PC-9 (cell line): Measurements from ENCODE around the gene TP53TG5. TPM values are rescaled to one million over a fixed set of nuclear protein-coding genes. Genes with fewer than 3 reads are reported as not detected.

Experiments
- BruUV-seq: library from RNA; stranded (reverse); fragments of 400-500 nt; replicated peaks from 2 replicates; lab custom pipeline; 2021; lab: Mats Ljungman, UMichigan
- CTCF ChIA-PET: fragments of 300-600 bp; sonication (Branson Sonifier 250); formaldehyde crosslinking; loops from one replicate; lab custom pipeline; 2022; ENCODE audit warnings: antibody characterized with exemption; lab: Charles Lee
- POLR2A ChIA-PET: fragments of 300-600 bp; sonication (Branson Sonifier 250); formaldehyde crosslinking; loops from one replicate; lab custom pipeline; 2022; ENCODE audit warnings: antibody characterized with exemption; ENCODE audit not compliant: unreplicated experiment; lab: Charles Lee
- DNase-seq, 2 experiments: peaks; one replicate each; pipeline versions ENCODE4 v3.0.0 to v3.0.0-alpha.2; 2015 to 2022; ENCODE audit warnings: mixed read lengths in 1 of 2
- H2AFZ ChIP-seq: fragments of 200-600 bp; sonication (generic); 2 replicates; pipeline ENCODE4 v1.8.1; 2017; ENCODE audit warnings: antibody characterized with exemption
- H3F3A ChIP-seq: fragments of 200-600 bp; sonication (generic); 2 replicates; pipeline ENCODE4 v1.8.1; 2017; ENCODE audit warnings: antibody characterized with exemption, mild to moderate bottlenecking, low read depth; ENCODE audit not compliant: insufficient read depth
- H3K27ac ChIP-seq: fragments of 200-600 bp; sonication (generic); 2 replicates; pipeline ENCODE4 v1.6.1; 2016; ENCODE audit warnings: mixed run types
- H3K27me3 ChIP-seq: fragments of 200-600 bp; sonication (generic); 2 replicates; pipeline ENCODE4 v1.6.1; 2016; ENCODE audit warnings: low read depth, mixed run types; ENCODE audit not compliant: insufficient read depth
- H3K36me3 ChIP-seq: fragments of 200-600 bp; sonication (generic); 2 replicates; pipeline ENCODE4 v1.6.1; 2016; ENCODE audit warnings: low read depth, mixed run types
- H3K4me1 ChIP-seq: fragments of 200-600 bp; sonication (generic); replicated peaks from 2 replicates; pipeline ENCODE4 v1.6.1; 2016; ENCODE audit warnings: mixed run types; ENCODE audit not compliant: insufficient read depth
- H3K4me2 ChIP-seq: fragments of 200-600 bp; sonication (generic); 2 replicates; pipeline ENCODE4 v1.6.1; 2017; ENCODE audit warnings: mixed run types
- H3K4me3 ChIP-seq: fragments of 200-600 bp; sonication (generic); 2 replicates; pipeline ENCODE4 v1.6.1; 2016; ENCODE audit warnings: mixed run types
- H3K79me2 ChIP-seq: fragments of 200-600 bp; sonication (generic); 2 replicates; pipeline ENCODE4 v1.6.1; 2017; ENCODE audit warnings: low read depth, mixed run types
- H3K9me2 ChIP-seq: fragments of 200-600 bp; sonication (generic); 2 replicates; pipeline ENCODE4 v1.8.1; 2017; ENCODE audit warnings: mild to moderate bottlenecking; ENCODE audit not compliant: insufficient read depth
- H3K9me3 ChIP-seq: fragments of 200-600 bp; sonication (generic); 2 replicates; pipeline ENCODE4 v1.8.1; 2016; ENCODE audit warnings: low read depth; ENCODE audit not compliant: insufficient read depth
- H4K20me1 ChIP-seq: fragments of 200-600 bp; sonication (generic); 2 replicates; pipeline ENCODE4 v1.8.1; 2017; ENCODE audit not compliant: insufficient read depth
- CTCF ChIP-seq: fragments of 200-600 bp; sonication (generic); conservative IDR thresholded peaks from 2 replicates; pipeline ENCODE4 v1.6.1; 2017; ENCODE audit warnings: mixed run types, antibody characterized with exemption, mild to moderate bottlenecking, moderate library complexity
- EZH2 ChIP-seq: fragments of 200-600 bp; sonication (generic); IDR thresholded peaks from 2 replicates; pipeline ENCODE4 v1.8.0; 2017; ENCODE audit warnings: antibody characterized with exemption, low read depth
- intact Hi-C: fragments of 100-400 bp; cut with micrococcal nuclease; formaldehyde crosslinking; loops from one replicate; pipeline ENCODE4 v1.10.0; 2022; ENCODE audit not compliant: unreplicated experiment
- total RNA-seq: library from RNA; stranded (reverse); gene quantifications from 2 replicates; pipeline ENCODE4 v1.2.3, GENCODE V29; 2021

TP53TG5 gene
- total RNA-seq, 1 experiment from 2014 or later: not detected

GRCh38 chr20:45377269-45377668, 856 bp downstream of the TP53TG5 start:
- H3K9me2 ChIP-seq: no peaks in the 10 kb centered on the region
- no peaks in the 10 kb centered on the region for H4K20me1 ChIP-seq
- no TSS peak for BruUV-seq
- POLR2A ChIA-PET: interaction anchor here (0.6 kb wide), 1 partner anchor 31 kb away, joined by 6 read pairs; no protein-coding TSS in a partner anchor
- H3K9me3 ChIP-seq: no peaks in the 10 kb centered on the region
- no peak overlapping the region for H2AFZ ChIP-seq
- no peaks in the 10 kb centered on the region for H3K27me3 ChIP-seq
- H3K79me2 ChIP-seq: no peaks in the 10 kb centered on the region
- DNase-seq: no peak
- no peak for TF ChIP-seq EZH2
- no peak for TF ChIP-seq CTCF
- H3F3A ChIP-seq: no peaks in the 10 kb centered on the region; the same call in 1 of the 2 replicates
- H3K4me2 ChIP-seq: no peak overlapping the region
- no peaks in the 10 kb centered on the region for H3K4me1 ChIP-seq
- no peak overlapping the region for H3K4me3 ChIP-seq
- H3K36me3 ChIP-seq: no peaks in the 10 kb centered on the region
- CTCF ChIA-PET: interaction anchor here (0.6 kb wide), 1 partner anchor 57 kb away, joined by 7 read pairs; no protein-coding TSS in a partner anchor
- intact Hi-C loops: no loop called here
- H3K27ac ChIP-seq: no peak overlapping the region

GRCh38 chr20:45374966-45375365, 3.2 kb downstream of the TP53TG5 start:
- no peaks in the 10 kb centered on the region for H3K27me3 ChIP-seq
- no peaks in the 10 kb centered on the region for H3K4me1 ChIP-seq
- no peaks in the 10 kb centered on the region for H3K79me2 ChIP-seq
- POLR2A ChIA-PET: no interaction called here
- H4K20me1 ChIP-seq: no peaks in the 10 kb centered on the region
- intact Hi-C loops: loop anchor here (2.0 kb wide), 2 partner anchors 62 to 396 kb away; no protein-coding TSS in a partner anchor
- no peaks in the 10 kb centered on the region for H3K36me3 ChIP-seq
- H3K9me3 ChIP-seq: no peaks in the 10 kb centered on the region
- BruUV-seq: no TSS peak
- H3K9me2 ChIP-seq: no peaks in the 10 kb centered on the region
- H2AFZ ChIP-seq: no peak overlapping the region
- CTCF ChIA-PET: no interaction called here
- no peak overlapping the region for H3K27ac ChIP-seq
- no peaks in the 10 kb centered on the region; the same call in none of the 2 replicates for H3F3A ChIP-seq
- TF ChIP-seq EZH2 (no peak), CTCF (no peak)
- DNase-seq: no peak
- H3K4me2 ChIP-seq: no peak overlapping the region
- H3K4me3 ChIP-seq: no peak overlapping the region

GRCh38 chr20:45374101-45374467, 4.0 kb downstream of the TP53TG5 start:
- DNase-seq: no peak
- Histone ChIP-seq H3K27me3 (no peaks in the 10 kb centered on the region), H3K4me3 (no peak overlapping the region), H3F3A (no peaks in the 10 kb centered on the region; the same call in none of the 2 replicates), H2AFZ (no peak overlapping the region), H3K36me3 (no peaks in the 10 kb centered on the region), H3K79me2 (no peaks in the 10 kb centered on the region), H3K4me1 (no peaks in the 10 kb centered on the region), H3K27ac (no peak overlapping the region), H4K20me1 (no peaks in the 10 kb centered on the region), H3K4me2 (no peak overlapping the region), H3K9me2 (no peaks in the 10 kb centered on the region), H3K9me3 (no peaks in the 10 kb centered on the region)
- POLR2A ChIA-PET: no interaction called here
- intact Hi-C loops: loop anchor here (2.0 kb wide), 2 partner anchors 63 to 397 kb away; no protein-coding TSS in a partner anchor
- BruUV-seq: no TSS peak
- TF ChIP-seq CTCF (peak; percentile 40; the same call in 1 of the 2 replicates), EZH2 (no peak)
- CTCF ChIA-PET: interaction anchor here (0.6 to 2.8 kb wide), 10 partner anchors 11 to 396 kb away, joined by 3 to 48 read pairs (median 4); partner anchors contain the start of gene SYS1
